Ishikawa (cell line): ENCODE measurements around the gene ADAMTS16.

Source experiments
- CEBPB ChIP-seq: IDR thresholded peaks from 2 replicates; pipeline ENCODE4 v1.6.1; 2012
- CREB1 ChIP-seq: IDR thresholded peaks from 2 replicates; pipeline ENCODE4 v1.6.1; 2012; ENCODE audit warnings: low read depth
- EP300 ChIP-seq: IDR thresholded peaks from 2 replicates; pipeline ENCODE4 v1.6.1; 2012; ENCODE audit warnings: borderline replicate concordance
- FOXM1 ChIP-seq: IDR thresholded peaks from 2 replicates; pipeline ENCODE4 v1.6.1; 2012; ENCODE audit warnings: low read depth, borderline replicate concordance
- REST ChIP-seq: IDR thresholded peaks from 2 replicates; pipeline ENCODE4 v1.6.1; 2012; ENCODE audit warnings: low read depth, mild to moderate bottlenecking
- TAF1 ChIP-seq: IDR thresholded peaks from 2 replicates; pipeline ENCODE4 v1.6.1; 2012; ENCODE audit warnings: low read depth, mild to moderate bottlenecking
- YY1 ChIP-seq: IDR thresholded peaks from 2 replicates; pipeline ENCODE4 v1.6.1; 2012; ENCODE audit warnings: low read depth

GRCh38 chr5:5309645-5310044 lies 169.5 kb downstream of the ADAMTS16 start:
- TF ChIP-seq REST (no peak), CEBPB (no peak), FOXM1 (no peak), CREB1 (no peak), EP300 (no peak), YY1 (no peak), TAF1 (no peak)
